HG03135 (cell line): ENCODE data around the gene PTPRD.

ENCODE experiments used
- ATAC-seq: cut with Tn5 transposase; IDR thresholded peaks from one replicate; pipeline ENCODE4 v1.9.1; 2021; ENCODE audit warnings: mild to moderate bottlenecking, moderate library complexity; ENCODE audit not compliant: unreplicated experiment

PTPRD gene

DNA sequence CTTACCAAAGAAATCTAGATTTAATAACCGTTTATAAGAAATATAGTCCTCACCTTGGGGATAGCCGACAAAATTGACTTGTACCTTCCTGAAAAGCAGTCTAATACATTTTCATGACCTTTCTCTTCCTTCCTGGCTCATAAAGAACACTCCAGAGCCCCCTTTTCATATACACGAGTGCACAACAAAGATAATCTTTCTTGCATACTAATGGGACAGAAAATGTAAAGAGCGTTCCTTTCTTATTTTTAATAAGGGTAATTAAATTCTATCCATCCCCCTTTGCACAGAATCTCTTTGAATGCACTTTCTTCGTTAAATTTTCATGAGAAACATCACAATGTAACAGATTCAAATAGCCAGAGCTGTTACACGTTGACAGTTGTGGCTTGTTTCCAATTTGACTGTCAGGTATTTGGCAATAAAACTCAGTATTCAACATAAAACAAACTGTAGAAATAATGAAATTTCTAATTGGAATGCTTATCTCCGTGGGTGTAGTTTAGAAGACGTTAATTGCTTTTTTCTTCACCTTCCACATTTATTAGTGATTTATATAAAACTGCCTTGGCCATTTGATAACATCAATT is 2080.9 kb downstream of the PTPRD start:
- ATAC-seq = no peak

DNA sequence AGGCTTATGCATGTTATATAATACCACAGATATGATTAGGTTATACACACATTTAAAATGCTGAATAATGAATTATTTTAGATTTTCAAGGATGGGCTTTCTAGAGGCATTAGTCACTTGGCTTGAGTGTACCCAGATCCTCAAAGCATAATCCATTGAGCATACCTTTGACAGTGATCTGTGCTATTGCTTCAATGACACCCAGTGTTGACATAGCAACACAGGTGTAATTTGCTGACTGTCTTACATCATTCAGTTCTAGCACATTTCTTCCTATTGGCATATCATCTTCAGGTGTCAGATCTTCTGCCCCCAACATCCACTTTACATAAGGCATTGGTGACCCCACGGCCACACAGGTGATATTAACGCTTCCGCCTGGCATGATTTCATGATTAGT is 2091.7 kb downstream of the PTPRD start:
- ATAC-seq = no peak

DNA sequence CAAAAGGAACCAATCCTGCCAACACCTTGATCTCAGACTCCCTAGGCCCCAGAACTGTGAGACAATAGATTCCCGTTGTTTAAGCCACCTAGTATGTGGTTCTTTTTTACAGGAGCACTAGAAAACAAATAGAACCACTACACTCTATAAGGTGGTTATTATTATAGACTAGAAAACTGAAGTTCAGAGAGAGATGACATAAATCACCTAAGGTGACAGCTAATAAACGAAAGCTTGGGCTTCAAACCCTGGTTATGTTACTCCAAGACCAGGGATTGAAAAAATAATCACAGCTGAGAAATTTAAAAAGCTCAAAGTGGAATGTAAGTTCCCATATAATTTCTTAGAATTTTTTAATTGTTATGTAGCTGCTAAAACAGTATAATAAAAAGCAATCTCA is 2097.1 kb downstream of the PTPRD start:
- no peak for ATAC-seq

DNA sequence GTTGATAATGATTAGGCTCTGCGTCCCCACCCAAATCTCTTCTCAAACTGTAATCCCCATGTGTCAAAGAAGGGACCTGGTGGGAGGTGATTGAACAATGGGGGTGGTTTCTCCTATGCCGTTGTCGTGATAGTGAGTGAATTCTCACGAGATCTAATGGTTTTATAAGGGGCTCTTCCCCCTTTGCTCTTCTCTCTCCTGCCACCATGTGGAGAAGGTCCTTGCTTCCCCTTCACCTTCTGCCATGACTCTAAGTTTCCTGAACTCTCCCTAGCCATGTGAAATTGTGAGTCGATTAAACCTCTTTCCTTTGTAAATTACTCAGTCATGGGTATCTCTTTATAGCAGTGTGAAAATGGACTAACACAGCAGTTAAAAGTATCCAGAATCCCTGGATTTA is 2098.0 kb downstream of the PTPRD start:
- no peak for ATAC-seq

DNA sequence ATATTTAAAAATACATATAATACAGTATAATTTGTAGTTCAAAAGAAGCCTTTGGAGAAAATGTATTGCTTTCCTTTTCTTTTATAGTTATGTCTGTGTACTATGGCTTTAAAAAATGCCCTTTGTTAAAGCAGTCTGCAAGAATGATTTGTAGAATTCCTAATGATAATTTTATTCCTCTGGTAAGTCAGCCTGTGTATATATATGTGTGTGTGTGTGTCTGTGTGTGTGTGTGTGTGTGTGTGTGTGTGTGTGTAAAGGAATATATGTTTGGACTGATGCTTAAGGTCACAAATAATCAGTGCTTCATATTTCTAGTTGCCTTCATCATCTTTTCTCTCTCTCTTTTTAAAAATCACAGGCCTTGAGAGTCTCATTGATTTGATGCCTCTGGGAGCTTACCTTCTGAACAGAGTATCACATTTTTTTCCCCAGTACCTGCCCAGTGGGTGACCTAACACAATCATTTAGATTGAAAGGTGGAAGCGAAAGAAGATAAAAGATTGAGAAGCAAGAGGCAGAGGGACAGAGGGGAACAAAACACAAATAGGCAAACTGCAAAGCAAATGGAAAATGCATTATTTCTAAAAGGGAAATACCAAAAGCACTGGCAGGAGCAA is 2104.0 kb downstream of the PTPRD start:
- no peak for ATAC-seq

DNA sequence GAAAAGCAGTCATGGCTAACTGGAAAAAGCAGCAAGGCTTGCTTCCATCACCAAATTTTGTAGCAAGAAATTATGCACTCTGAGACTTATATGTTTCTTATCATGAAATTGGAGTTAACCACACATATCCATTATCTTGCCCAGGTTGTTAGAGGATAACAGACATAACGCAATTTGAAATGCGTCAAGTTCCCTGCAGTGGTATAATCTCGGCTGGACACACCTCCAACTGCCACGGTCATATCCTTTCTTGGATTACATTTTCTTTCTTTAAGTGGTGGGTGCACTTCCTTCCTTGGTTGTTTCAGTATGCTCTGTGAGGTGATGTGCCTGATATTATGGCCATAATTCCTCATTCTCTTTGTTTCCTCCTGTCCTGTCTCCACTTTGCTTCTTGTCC is 2118.2 kb downstream of the PTPRD start:
- ATAC-seq = no peak

DNA sequence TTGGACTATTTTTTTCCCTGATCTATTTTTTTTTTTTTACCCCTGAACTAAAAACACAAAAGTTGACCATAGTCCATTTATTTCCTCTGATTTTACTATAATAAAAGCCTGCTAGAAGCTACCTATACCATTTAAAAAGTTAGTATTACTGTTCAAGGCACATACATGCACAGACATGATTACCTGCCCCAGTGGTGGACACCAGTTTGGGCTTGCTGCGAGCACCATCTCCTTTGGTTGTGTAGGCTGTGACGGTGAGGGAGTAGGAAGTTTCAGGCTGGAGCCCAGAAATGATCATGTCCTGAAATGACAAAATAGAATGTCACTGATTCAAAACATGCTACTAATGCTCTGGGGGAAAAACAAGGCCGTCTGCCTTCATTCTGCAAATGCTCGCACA is 2120.1 kb downstream of the PTPRD start:
- ATAC-seq = no peak

DNA sequence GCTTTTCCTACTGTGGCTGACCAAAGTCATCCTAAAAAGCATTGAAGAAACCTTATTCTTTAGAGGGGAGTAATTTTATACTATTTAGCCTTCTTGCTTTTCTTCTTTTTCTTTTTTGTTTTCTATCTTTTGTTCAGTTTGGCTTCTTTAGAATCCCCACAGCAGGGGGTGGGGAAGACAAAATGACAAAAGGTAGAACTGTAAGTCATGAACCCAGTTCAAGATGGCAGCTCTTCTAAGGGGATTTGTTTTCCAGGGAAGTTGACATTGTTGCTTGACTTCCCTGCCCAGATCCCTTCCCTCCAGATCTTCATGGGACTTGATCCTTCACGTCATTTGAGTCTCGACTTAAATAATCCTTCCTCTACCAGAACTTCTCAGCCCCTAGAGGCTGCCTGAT is 2120.8 kb downstream of the PTPRD start:
- no peak for ATAC-seq

DNA sequence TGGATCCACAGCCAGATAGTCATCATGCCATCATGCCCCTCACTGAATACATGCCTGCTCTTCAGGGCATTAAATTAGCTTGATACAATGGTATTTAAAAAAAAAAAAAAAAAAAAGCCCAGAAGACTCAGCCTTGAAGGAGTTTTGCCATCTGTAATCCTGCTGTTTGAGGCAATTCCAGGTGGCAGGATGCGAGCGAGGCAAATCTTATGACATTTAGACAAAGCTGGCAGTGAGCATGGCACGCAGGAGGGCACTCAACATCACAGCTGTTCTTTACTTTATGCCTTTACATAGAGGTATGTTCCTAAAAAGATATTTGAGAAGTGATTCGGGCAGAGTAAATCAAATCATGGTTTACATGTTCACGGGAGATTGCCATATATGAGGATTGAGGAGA is 2121.2 kb downstream of the PTPRD start:
- ATAC-seq = no peak

DNA sequence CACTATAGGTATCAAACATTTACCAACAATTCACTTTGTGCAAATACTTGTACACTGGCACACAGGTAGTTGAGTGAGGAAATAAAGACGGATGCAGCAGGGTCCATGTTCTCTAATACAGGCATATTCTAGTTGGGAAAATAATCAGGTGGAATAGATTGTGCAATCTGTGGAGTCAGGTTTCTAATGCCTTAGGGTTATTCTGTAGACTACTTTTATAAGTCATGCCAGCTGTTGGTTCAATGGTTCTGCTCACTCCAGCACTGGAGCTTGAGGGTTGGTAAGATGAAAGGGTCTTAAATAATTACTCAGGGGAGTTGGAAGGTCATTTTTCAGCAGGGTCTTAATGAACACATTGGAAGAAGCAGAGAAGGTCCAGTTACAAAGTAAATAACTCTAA is 2123.0 kb downstream of the PTPRD start:
- ATAC-seq = no peak

DNA sequence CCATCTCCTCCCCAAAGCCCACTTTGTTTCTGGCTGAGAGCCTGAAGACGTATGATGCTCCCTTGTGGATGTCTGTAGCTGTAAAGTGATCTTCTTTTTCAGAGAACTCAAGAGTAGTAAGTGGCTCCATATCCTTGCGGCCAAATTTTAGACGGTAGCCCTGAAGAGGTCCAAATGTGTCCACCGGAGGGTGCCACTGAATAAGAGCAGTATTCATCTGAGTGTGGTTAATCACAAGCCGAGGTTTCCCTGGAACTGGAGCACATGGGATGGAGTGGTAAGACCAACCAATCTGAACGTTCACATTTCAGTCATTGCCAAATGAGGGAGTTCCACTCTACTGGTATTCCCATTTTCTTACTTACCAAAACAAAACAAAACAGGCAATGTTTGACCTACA is 2126.7 kb downstream of the PTPRD start:
- ATAC-seq = no peak

DNA sequence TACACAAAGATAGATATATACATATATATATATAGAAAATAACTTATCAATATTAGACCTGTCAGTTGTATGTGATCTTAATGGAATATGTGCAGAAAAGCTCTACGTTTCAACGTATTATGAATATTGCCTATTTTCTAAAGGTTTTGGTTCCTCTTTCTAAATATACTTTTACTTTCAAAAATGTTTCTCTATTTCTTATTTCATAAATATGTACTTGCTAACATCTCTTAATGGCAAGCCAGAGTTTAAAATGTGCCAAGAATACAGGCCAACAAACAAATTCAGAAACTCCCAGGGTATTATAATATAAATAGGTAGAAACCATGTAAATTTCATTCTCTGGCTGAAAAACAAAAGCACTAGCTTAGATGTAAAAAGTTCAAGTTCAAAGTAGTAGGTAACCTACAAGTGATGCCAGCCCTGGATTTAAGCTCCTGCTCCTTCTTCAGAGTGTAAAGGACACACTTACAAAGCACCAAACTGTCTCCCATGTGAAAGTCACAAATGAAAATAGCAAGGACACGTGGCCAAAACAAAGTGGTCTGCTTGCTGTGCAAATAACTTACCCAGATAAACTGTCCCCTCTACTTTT is 2128.1 kb downstream of the PTPRD start:
- ATAC-seq = no peak

DNA sequence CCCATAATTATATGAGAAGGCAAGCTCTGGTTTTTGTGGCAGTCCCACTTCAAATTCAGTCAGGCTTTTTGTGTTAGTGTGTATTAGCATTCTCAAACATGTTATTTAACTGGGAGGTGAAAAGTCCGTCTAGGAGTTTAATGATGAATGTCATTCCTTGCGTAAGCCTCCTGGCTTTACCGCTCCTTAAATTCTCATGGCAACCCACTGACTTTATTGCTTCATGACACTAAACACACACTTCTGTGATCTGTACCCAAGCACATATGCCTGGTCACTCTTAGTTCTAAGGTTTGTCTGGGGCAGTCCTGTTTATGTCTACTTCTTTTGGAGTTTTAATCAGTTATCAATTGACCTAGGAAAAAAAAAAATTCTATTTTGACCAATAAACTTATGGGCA is 2135.4 kb downstream of the PTPRD start:
- no peak for ATAC-seq

DNA sequence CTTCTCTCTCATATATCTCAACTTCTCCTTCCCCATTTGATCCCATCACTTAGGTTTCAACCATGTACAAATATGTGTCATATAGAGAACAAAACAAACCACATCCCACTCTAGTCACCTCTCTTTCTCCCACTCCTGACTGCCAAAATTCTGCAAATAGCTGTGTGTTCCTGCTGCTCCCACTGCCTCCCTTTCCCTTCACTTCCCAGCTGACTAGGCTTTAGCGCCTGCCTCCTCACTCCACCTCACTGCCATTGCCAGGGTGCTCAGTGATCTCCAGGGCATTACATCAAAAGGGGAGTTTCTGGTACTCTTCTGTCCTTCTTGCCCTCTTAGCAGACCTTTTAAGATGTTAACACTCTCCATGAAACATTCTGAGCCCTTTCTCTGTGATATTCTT is 2137.9 kb downstream of the PTPRD start:
- ATAC-seq = no peak

DNA sequence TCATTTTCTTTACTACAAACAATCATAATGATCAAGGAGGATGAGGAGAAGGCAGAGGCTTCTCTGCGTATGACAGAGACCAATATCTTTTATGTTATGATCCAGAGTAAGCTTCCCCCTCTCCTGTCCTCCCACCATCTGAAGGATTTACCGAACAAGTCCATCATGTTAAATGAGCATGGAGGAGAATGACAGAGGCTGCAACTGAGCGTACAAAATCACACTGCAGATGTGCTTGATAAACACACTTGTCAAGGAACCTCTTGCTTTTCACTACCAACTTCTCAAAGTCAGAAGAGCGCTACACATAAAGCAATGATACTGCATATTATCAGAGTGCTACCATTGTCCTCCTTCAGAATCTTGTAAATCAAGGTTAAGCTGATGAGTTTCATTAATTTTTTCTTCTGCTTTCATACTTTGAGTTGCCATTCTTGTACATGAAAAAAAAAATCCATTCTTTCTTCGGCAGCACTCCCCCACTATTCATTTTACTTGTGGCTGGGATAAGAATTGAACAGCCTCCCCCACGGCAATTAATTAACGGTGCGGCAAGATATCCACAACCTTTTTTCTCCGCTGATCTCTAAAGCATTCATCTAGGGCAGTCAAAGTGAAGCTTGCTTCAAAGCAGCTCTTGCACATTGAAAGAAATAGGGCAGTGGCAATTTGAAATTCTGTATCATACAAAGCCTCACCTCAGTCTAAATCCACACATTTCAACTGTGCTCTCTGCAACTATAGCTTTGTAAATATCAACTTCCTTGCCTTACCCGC is 2139.4 kb downstream of the PTPRD start:
- ATAC-seq = no peak

DNA sequence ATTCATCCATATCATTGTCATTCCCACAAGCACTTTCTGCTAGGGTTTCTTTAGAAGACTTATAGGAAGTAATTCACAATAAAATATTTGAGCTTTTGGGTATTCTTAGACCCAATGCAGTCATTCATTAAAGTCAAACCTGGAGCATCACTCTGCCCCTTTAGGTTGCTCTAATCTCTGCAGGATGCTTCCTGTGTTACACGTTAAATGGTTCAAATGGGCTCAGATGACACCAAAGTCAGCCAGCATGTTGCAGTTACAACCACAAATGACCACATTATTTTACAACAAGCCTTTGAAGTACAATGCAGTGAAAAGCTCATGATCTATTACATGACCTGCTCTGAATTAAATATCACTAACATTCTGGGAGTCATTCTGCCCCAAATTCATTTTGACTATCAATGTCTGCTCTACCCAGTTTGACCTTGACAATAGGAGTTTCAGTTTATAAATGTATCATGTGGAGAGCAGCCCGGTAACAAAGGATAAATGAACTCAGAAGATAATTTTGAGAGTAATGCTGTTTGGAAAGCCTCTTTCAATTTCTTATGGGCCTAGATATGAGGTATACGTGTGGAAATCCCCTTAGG is 2144.7 kb downstream of the PTPRD start:
- no peak for ATAC-seq

DNA sequence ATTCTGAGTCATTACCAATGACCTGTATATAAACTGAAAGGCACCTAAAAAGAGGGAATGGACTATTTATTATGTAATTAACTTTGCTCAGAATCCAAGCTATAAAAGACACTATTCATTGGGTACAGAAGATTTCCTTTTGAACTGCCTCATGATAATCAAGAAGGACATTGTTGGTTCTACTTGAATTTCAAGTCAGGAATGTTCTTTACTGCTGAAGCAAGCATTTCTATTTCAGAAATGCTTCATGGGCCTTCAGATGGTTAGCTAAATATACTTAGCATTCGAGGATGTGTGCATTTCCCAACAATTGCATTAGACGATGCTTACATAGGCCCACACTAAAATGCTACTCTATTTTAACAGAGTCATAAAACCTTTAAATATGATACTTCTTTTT is 2155.0 kb downstream of the PTPRD start:
- no peak for ATAC-seq

DNA sequence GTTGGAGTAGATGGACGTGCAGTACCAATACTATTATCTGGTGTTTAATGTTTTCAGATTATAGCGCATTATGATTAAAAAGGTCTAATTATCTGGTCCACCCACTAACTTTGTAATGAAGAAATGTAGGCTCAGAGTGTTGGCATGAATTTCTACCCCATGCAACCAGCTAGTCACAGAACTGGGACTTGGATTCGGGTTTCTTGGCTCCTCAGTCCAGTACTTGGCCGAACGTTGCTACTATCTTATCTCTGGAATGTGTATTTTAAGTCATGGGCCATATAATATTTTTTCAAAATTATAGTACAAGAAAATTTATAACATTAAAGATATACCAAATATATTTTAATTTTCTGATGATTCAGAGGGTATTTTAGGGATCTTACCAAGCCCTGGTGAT is 2155.7 kb downstream of the PTPRD start:
- ATAC-seq = no peak

DNA sequence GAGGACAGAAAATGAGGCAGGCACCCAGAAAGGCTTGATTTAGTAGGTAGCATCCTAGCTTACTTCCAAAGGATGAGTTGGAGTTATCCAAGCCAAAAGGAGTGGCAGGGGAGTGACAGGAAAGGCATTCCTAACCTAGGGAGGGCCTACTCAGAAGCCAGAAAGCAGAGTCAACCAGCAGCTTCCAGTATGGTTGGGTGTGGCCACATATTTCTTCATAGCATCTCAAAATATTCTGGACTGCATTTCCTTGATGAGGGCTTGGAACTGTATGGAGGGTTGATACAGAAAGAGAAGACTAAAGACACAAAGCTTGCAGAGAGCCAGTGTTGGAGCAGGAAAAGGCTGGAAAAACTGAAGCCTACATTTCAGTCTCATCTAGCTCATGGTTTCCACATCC is 2156.5 kb downstream of the PTPRD start:
- ATAC-seq = no peak

DNA sequence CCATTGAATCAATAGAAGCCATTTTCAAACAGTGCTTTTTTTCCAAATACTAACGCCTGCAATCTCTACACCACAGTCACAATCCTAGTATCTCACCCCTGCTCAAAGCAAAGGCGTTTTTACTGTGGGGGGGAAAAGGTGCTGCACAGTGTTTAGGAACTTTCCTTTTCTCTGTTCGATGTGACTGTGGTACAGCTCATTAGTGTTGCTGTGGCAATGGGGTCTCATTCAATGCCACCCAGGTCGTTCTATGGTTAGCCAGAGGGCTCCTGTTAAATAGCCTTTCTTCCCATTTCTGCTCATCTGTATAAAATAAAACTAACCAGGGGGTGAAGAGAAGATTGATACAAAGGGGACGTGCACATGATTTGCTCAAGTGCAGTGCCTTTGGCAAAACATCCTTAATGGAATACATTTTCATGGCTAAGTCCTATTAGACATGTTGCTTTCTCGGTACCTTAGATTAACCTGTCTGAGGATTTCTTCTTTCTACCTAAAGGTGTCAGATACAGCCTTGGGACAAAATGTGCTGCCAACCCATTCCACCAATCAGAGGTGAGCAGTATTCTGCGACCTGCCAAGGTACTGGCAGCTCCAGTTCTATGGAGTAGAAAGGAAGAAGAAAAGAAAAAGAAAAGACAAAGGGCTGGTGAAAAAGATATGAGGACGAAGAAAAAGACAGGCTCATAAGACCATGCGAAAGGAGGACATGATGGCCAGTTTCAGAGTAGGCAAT is 2161.8 kb downstream of the PTPRD start:
- ATAC-seq = no peak

DNA sequence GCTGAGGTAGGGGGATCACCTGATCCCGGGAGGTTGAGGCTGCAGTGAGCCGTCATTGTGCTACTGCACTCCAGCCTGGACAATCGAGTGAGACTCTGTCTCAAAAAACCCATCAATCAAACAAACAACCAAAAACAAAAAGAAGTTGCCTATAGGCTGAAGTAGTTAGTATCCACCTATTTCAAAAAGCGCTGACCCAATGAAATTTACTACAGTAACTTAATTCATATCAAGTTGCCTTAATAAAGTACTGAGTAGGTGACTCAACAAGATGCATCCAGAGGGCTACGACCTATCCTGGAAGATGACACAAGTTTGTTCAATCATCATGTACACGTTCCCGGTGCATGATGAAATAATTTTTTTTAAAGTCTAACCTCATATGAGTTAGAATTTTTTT is 2164.6 kb downstream of the PTPRD start:
- no peak for ATAC-seq
